Activated CD4-positive, alpha-beta T cell treated with anti-CD3 and anti-CD28 coated beads, Interleukin-2, amount 50 U/mL, for 48 hours (primary cell): ENCODE data around the gene RELN.

ENCODE experiments used
- DNase-seq, 2 experiments: peaks; one replicate each; pipeline ENCODE4 v3.0.0-alpha.2; 2020

The RELN gene

DNA sequence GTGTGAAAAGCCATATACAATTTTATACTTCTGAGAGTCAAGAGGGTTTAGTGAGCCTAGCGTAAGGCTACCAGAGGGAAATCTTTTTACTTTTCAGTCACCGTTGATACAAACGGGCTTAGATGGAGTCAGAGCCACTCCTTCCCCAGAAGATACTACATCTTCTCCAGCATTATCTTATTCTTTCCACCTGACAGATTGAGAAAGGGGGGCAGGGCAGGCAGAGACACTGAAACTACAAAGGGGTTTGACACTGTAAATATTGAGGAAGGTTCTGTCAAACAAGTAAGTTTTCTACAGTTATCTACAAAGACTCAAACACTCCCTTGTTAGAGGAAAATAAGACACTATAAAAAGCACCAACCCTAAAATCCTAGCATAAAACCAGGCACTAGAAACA lies 100.0 kb downstream of the RELN start:
- no peak for DNase-seq

GRCh38 chr7:103888603-103889153 lies 100.8 kb downstream of the RELN start:
- DNase-seq: no peak

- DNase-seq: no peak
Measured at GRCh38 chr7:103887853-103888602, 101.4 kb downstream of the RELN start.

DNA sequence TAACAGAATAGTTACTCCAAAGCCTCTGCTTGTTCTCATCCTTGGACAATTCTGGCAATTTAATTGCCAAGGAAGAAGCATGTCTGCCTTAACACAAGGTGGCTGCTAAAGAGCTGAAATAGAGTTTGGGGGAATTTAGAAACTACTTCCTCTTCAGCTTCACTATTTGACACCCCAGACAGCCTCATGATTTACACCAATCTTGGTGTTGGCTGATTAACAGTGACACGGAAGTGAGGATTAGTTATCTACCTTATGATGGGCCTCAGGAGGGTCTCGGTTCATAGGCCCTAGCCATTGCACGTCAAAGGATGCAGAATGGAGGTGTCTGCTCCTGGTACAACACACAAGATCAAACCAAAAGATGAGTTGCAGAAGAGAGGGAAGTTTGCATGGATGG lies 102.4 kb downstream of the RELN start:
- DNase-seq: no peak

GRCh38 chr7:103879928-103880600 lies 109.4 kb downstream of the RELN start:
- no peak for DNase-seq

DNA sequence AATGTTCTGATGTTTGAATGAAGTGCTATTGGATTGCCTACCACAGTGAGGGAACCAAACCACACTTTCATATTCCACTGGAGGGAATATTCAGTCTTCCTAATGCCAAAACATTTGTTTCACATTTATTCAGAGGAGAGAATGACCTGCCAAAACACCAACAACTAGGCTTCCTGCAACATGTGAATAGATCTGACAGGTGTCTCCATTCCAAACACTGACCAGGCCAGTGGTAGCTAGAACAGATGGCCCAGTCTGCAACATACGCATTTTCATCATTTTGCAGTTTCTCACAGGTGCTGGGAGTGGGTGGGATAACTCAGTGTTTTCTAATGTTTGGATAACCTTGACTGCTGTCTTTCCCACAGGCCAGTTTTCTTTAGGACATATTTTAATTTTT lies 110.0 kb downstream of the RELN start:
- no peak for DNase-seq

DNA sequence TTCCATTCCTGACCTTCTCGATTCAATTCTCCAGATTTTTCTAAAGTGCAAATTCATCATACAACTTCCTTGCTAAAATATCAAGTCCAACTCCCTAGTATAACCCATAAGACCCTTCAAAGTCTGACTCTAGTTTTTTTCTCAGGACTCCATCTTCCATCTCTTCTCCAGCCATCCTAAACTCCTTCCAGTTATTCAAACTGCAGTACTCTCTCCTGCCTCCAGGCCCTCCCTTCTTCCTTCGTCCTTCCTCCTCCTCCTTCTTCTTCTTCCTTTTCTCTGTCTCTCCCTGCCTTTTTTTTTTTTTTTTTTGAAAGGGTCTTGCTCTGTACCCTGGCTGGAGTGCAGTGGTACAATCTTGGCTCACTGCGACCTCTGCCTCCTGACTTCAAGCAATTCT lies 111.9 kb downstream of the RELN start:
- DNase-seq: no peak

- no peak for DNase-seq
Measured at GRCh38 chr7:103875718-103876117, 113.7 kb downstream of the RELN start.

GRCh38 chr7:103871473-103871872 lies 118.0 kb downstream of the RELN start:
- DNase-seq: no peak

DNA sequence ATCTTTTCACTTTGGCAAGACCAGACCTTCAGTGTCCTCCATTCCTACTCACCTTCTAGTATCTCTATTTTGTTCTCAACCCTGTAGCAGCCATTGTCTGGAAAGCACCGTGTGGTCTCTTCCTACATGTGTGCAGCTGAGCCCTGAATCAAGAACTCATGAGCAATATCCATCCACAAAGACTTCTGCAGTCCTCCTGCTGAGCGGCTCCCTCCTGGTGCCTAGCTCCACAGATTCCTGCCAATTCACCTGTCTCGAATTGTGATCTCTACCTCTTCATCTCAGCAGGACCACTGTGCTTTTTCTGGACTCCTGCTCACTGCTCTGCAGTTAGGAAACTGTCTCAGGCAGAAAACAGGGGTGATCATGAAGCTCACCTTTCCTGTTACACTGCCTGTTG lies 118.8 kb downstream of the RELN start:
- DNase-seq: no peak

- no peak for DNase-seq
Measured at GRCh38 chr7:103867874-103868273, 121.6 kb downstream of the RELN start.

DNA sequence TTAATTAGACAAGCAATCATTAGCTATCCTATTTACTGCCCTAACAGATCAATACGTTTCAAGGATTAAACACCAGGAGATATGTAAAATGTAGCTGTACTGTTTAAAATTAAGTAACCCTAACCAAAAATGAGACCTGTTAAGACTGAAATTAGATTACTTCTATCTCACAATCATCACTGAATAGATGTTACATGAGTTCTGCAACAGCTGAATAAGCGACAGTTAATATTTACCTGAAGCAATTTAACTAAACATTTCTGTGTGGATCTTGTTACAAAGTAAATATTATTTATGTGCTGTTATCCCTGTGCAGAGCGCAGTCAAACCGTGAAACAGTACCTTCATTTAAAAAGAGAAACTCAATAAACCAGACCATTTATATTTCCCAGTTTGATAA lies 122.5 kb downstream of the RELN start:
- DNase-seq: no peak

DNA sequence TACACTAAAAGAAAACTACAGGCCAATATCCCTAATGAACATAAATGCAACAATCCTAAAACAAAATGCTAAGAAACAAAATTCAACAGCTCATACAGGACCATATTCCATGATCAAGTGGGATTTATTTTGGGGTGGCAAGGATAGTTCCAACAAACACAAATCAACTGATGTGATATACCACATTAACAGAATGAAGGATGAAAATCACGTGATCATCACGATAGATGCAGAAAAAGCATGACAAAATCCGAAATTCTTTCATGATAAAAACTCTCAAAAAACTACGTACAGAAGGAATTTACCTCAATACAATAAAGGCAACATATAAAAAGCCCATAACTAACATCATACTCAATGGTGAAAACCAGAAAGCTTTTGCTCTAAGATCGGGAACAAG lies 124.0 kb downstream of the RELN start:
- no peak for DNase-seq

DNA sequence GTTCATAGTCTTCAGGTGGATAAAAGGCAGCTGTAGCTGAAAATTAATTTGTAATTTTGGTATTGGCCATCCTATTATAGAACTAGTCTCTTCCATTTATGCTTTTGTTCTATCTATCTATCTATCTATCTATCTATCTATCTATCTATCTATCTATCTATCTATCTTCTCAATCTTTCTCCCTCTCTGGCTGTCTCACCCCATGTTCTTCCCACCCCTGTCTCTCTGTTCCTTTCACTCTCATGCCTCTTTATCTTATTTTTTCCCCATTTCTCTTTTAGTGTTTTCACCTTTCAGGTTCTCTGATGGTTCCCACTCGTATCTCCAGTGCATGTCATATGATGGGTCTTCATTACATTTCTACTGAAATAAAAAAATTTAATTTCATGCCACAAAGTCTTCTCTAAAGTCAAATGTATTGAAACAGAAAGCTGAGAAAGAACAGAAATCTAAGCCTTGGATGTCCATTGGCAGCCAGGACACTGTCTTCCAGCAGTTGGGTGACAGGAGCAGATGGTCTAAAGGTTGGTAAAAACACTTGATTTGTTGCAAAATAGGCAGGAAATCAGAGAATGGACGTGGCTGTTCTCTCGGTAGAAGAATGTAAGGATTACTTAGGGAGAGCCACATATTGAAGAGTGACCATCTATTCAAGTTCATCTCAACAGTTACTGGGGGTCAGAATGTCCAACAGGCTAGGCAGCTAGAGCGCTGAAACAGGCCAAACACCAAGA lies 127.0 kb downstream of the RELN start:
- DNase-seq: no peak

DNA sequence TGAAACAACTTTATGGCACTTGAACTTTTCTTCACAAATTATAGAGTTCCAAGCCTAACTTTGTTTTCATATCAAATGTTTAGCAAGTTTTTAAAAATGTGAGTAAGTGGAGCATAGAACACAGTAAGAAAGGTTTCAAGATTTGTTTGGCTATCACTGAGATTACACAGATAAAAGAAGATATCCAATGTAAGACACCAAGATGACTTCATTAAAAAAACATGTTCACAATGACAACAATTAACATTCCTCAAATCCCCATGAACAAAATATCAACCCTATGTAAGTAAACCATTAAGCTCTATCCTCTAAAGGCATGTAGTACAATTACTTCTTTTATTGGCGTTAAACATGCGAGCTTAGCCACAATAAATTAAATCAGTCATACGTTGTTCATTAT lies 129.7 kb downstream of the RELN start:
- DNase-seq: no peak

GRCh38 chr7:103857435-103857834 lies 132.0 kb downstream of the RELN start:
- no peak for DNase-seq

DNA sequence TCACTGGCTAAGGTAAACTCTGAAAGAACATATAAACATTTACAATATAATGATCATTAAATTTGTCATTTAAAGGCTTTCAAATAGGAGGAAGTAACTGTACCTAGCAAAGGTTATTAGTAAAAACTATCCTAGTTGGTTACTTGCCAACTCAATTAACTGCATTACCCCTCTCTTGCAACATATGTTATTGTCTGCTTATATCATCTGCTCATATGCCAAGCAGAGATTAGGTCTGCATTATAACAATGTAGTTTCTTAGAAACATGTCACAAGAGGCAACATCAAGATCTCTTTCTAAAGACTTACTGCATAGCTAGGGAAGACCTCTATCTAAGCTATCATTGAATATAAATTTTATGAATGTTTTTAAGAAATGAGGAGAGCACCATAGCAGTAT lies 132.5 kb downstream of the RELN start:
- no peak for DNase-seq

- DNase-seq: no peak
Measured at GRCh38 chr7:103855671-103856070, 133.8 kb downstream of the RELN start.

- no peak for DNase-seq
Measured at GRCh38 chr7:103854611-103855010, 134.8 kb downstream of the RELN start.

GRCh38 chr7:103851357-103851756 lies 138.1 kb downstream of the RELN start:
- no peak for DNase-seq

DNA sequence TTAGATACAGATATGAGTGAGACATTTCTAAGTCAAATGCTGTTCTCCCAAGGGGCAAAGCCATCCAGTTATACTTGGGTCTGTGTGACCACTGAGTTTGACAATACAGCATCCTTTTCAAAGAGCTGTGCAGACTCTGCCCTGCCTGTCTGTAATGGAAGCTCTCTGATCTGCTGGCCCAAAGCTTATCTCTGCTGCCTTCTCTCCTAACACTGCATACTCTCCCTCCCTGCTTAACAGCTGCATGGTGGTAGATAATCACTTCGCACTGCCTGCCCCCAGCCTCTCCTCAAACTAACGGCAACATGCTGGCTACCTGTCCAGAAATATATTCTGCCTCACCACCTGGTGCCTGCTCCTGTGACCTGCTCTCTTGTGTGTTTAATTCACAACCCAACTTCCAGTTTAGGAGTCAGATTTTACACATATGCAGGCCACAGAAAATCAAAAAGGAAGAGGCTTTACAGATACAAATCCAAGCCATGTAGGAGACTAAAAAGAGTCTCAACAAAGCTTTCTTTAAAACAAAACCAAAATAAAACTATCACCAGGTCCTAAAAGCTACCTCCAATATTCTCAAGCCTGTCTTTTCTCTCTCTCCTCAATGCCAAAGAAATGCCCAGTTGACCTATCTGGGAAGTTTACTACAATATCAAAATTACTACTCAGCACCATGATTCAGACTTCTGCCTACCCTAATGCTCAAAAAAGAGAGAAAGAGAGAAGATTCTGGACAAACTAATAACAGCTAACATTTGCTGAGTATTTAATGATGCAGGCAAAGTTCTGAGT lies 145.6 kb downstream of the RELN start:
- no peak for DNase-seq

DNA sequence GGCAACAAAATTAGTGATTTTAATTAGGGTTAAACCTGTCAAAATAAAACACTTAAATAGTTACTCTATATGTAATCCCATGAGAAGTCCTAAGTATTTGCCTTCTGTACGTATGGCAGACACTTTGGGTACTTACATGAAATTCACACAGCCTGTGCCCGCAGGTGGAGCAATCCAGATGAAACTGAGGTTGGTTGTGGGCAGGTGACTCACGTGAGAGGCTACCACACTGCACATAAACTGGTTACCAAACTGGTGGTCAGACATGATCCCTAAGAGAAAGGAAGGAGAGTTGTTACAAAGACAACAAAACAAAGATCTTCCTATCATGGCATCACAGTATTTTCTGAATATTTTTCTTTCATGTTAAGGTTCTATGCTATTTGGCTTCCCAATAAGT lies 156.1 kb downstream of the RELN start:
- no peak for DNase-seq

DNA sequence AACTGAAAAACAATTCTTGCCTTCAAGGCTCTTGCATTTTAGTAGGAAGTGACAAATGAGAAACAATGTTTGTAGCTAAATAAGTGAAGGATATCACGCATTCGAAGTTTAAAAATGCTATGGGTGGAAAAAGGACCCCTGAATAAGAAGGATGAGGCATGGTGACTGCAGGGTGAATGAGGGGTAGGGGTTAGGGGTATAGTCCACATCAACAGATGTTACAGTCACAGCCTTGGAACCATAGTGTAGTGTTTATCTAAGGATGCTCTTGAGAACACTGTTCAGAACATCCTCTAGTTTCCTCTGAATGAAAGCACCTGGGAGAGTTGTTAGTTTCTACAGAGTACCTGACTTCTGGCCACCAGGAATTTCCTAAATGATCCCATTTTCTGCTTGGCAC lies 157.0 kb downstream of the RELN start:
- DNase-seq: no peak
